Raji (cell line): ENCODE results near the gene FBXO24.

Source experiments
- POLR2A ChIP-seq: IDR thresholded peaks from 2 replicates; pipeline ENCODE4 v1.6.1; 2011; ENCODE audit warnings: low read depth, low read length, control low read depth; ENCODE audit not compliant: insufficient read depth

The FBXO24 gene

GRCh38 chr7:100641860-100642533, 55.9 kb downstream of the FBXO24 start:
- no peak for TF ChIP-seq POLR2A

- TF ChIP-seq POLR2A: no peak
These were observed 56.4 kb downstream of the FBXO24 start for GRCh38 chr7:100642534-100642907.

- no peak for TF ChIP-seq POLR2A
These were observed 63.9 kb downstream of the FBXO24 start for GRCh38 chr7:100649826-100650565.
